Measurements from ENCODE around the gene MKKS.
"Not testable (repeated sequence)": the region's sequence is repeated elsewhere in the genome, so short reads cannot be mapped to it uniquely, and the experiment has no call there.

MKKS gene

DNA sequence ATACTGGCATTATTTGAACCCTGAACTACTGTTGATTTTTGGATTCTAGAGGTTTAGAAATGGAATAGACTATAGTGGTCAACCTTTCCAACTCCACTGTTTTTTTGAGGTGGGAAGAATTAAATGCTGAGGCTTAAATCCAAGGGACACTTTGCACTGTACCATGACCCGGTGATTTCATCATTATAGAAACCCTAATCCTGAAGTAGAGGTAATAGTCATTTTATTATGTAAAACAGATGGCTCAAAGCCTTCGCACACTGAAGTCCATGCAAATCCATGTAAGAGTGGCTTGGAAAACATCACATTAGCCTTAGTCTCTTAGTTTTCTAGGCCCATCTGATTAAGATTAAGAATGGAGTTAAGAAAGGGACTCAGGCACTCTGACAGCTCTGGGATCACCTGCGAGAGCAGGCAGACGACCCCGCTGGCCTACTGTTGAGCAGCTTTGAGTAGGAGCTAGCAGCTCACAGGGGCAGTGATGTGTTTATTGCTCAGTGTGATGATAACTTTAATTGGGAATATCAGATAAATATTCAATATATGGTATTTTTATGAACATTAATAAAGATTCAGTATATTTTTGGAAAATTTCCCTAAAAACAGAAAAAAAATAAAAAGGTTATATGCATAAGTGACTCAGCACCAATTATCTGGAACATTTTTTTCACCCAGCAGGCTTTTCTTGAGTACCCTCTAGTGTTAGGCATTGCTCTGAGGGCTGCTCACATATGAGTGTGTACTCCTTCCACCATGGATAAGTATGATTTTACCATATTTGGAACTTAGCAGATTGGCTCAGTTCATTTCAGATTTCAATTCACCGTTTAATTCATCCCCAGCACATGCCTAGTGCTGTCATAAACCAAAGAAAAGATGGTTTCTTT is 14.5 kb upstream of the MKKS start:
- DNase-seq: peak; percentile 13

DNA sequence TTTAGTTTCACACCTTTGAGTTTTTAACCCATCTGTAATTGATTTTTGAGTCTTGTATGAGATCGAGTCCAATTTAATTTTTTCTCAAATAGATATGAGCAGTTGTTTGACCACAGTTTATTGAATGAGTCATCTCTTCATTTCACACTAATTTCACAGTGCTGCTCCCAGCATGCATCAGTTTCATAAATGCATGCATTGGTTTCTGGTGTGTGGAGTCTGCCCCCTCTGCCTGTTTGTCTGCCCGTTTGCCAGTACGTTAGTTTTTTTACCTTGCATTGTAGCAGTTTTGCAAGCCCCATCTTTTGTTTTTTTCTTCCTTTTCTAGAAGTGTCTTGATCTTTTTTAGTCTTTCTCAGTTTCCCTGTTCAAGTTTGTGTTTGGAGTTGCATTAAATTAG is 13.0 kb upstream of the MKKS start:
- DNase-seq: peak; percentile 76

DNA sequence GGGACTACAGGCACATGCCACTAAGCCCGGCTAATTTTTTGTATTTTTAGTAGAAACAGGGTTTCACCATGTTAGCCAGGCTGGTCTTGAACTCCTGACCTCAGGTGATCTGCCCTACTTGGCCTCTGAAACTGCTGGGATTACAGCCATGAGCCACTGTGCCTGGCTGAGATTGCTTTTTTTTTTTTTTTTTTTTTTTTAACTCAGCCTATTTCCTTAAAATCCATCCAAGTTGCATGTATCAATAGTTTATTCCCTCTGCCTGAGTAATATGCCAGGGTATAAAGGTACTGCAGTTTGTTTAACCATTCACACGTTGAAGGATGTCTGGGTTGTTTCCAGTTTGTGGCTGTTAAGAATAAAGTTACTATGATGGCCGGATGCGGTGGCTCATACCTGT is 11.7 kb upstream of the MKKS start:
- no peak for DNase-seq

DNA sequence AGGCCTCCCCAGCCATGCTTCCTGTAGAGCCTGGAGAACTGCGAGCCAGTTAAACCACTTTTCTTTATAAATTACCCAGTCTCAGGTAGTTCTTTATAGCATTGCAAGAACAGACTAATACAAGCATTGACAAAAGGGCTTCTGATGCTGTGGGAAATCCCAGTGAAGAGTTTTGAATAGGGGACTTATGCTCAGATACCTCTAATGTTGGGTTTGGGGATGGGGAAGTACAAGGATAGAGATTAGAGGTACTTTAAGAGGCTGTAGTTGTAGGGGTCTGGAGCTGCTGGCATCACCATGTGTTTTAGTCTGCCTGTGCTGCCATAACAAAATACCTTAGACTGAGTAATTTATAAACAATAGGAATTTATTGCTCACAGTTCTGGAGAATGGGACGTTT is 9.9 kb upstream of the MKKS start:
- no peak for DNase-seq

DNA sequence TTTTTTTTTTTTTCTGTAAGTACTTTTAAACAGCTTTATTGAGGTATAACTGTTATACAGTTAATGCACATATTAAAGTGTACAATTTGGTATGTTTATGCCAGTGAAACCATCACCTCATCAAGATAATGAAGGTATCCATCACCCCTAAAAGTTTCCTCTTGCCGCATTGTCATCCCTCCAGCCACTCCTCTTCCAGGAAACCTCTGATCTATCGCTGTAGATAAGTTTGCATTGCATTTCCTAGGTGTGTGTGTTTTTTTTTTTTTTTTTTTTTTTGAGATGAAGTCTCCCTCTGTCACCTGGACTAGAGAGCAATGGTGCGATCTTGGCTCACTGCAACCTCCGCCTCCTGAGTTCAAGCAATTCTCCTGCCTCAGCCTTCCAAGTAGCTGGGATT is 4.2 kb upstream of the MKKS start:
- no peak for DNase-seq

DNA sequence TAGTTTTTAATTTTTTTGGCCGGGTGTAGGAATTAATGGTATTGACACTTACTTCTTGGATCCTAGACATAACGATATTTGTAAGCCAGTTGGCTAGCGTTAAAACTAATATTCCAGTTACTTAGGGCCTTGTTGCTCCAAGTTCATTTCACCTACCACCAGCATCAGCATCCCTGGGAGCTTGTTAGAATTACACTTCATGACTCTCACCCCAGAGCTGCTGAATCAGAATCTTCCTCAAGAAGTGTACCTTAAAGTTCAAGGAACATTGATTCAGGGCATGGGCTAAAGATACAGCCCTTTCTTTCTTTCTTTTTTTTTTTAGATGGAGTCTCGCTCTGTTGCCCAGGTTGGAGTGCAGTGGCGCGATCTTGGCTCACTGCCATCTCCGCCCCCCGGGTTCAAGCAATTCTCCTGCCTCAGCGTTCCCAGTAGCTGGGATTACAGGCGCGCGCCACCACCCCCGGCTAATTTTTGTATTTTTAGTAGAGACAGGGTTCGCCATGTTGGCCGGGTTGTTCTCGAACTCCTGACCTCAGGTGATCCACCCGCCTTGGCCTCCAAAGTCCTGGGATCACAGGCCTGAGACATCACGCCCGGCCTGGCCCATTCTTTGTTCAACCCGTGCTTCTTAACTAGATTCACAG is 2.2 kb upstream of the MKKS start:
- DNase-seq: no peak

DNA sequence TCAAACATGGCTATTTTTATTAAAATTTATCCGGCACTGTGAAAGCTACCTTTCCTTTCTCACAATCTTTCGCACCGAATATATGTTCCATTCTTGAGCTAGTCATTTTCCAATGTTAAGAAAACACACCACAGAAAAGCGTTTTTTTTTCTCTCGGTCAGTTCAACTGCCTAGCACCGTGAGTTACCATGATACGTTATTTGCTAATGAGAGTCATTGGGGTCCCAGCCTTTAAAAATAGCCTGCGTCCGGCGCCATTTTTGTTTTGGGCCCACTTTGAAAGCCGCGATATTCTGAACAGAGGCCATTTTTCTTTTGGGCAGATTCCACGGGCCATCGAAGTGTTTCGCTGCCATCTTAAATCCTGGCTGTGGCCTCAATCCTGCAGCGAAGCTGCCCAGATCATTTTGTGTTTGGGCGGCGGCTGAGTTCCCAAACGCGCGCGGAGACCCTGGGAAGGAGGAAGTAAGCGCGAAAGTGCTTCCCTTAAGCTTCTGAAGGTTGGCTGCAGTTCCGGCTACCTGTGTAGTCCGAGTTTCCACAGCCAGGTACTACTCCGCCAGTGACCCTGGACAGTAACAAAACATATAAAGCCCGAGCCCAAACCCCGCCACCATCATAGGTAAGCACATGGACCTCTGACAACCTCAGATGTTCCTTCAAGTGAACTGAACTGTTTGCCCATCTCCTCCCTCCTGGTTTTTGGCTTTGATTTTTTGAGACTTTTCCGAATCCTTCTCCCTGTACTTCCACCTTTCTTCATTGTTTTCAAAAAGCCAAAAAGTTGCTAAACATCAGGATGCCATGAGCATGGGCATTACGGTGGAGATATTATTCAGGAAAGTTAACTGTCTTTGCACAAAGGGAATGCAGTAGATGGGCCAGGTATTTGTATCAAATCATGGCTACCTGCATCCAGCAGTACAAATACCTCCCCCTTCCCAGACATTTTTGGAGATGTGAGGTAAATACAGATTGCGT is 1.1 kb upstream of the MKKS start, which contains the start of gene SLX4IP:
Gene SLX4IP (plus strand): TSS at position 474 of the 981 bp plus-strand sequence. CDS start 22,900 bp downstream, outside the sequence.
- DNase-seq: peak; percentile 97

DNA sequence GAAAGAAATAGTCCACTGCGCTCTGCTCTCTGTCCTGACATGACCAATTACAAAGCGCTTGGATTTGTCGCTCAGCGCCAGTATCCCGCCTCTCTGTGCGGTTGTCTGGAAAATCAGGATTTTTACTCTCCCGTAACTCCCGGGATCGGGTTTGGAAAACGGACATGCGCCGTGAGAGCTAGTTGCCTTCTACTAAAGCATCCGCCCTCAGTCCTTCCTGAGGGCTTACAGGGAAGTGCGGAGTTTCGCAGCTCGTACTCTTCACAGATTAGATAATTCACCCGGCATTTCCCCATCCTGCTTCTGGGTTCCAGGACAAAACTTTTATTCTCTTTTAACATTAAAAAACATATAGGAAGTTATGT is 427 bp upstream of the MKKS start:
- peak; percentile 99 for DNase-seq

DNA sequence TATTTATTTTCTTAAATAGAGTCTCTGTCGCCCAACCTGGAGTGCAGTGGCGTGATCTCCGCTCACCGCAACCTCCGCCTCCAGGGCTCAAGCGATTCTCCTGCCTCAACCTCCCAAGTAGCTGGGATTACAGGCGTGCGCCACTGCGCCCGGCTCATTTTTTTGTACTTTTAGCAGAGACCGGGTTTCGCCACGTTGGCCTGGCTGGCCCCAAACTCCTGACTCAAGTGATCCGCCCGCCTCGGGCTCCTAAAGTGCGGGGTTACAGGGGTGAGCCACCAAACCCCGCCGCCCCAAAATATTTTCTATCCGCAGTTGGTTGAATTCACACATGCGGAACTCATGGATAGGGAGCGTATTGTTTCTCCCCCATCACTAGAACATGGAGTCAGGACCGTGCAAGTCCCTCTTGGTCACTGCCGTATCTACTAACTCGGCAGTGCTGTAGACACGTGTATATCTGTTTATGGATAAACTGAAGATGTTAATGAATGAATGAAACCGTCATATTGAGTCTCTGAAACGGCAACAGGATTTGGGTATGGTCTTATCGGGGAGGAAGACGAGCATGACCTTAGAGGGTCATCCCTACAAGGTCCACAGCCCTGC is 904 bp downstream of the MKKS start:
- no peak for DNase-seq

DNA sequence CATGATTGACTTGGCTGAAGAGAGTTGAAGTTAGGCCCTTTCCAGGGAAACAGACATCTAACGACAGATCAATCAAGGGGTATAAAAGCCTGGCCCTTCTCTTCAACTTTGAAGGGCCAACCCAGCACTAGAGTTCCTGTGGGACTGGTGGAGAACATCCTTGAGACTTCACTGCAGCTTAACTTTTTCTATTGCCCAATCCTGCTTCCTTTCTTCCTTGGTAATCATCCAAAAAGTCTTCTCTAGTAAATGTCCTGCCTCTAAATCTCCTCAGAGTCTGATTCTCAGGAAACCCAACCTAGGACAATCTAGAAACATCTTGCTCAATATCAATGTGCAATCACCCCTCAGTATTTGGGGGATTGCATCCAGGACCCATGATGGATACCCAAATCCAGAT is 1.9 kb downstream of the MKKS start:
- DNase-seq: peak; percentile 30

DNA sequence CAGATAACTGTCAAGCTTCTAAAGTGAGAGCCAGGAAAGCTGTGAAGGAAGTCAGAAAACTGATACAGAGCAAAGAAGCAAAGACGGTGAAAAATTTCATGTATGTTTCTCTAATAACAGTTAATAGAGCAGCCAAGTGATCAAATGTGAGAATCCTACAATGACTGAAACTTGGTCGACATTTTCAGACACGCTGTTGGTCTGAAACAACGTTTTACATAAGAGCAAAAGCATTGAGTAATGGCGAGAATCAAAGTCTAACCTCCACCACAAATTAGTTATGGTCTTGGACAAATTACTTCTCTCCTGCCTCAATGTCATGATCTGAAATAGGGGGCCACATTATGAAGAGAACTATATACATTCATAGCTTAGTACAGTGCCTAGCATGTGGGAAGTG is 3.3 kb downstream of the MKKS start:
- no peak for DNase-seq

DNA sequence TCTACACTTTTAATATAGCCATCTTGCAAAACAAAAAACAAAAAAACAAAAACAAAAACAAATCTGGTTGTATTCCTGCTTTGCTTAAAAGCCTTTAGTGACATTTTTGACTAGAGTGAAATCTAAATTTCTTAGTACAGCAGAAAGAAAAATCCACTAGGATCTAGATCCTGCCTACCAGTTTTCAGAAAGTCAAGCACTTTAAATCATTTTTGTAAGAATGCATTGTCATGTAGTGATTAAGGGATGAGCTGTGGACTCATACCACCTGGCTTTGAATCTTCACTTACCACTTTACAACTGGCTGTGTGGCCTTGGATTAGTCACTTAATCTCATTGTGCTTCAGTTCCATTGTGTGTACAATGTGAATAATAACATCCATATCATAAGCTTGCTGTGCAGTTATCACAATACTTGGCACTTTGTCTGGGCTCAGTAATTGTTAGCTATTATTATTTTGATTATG is 4.0 kb downstream of the MKKS start:
- DNase-seq: peak; percentile 21

DNA sequence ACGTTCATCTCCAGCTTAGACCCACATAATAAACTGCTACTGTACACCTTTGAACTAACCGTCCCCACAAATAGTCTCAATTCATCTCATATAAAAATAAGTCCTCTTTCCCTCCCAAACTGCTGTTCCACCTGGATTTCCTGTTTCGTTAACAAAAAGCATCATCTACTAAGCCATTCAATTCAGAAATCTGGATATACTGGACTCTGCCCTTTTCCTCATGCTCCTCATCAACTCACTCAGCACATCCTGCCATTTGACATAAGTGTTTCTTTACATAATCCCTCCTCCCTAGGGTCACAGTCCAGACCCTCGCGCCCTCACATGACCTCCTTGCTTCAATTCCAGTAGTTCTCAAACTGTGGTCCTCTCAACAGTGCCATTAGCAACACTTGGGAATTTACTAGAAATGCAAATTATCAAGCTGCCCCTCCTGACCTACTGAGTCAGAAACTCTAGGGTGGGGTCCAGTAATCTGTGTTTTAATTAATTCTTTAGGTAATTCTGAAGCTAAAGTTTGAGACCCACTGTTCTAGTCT is 4.5 kb downstream of the MKKS start:
- no peak for DNase-seq

DNA sequence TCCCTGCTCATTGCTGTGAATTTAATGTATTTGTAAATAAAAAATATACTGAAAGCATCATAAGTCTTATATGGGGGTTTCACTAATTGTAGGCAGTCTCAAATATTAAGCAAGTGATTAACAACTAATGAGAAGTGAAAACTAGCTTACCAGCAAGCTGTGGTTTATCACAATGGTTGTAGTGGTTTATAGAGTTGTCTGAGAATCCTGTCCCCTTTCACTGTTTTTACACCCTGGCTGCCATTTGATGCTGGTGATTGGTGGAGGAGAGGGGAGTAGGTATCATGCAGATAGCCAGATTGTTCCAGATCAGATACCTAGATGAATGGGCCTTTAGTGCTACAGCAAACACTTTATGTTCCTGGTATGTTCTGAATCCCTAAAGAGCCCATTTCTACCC is 6.0 kb downstream of the MKKS start:
- DNase-seq: no peak

DNA sequence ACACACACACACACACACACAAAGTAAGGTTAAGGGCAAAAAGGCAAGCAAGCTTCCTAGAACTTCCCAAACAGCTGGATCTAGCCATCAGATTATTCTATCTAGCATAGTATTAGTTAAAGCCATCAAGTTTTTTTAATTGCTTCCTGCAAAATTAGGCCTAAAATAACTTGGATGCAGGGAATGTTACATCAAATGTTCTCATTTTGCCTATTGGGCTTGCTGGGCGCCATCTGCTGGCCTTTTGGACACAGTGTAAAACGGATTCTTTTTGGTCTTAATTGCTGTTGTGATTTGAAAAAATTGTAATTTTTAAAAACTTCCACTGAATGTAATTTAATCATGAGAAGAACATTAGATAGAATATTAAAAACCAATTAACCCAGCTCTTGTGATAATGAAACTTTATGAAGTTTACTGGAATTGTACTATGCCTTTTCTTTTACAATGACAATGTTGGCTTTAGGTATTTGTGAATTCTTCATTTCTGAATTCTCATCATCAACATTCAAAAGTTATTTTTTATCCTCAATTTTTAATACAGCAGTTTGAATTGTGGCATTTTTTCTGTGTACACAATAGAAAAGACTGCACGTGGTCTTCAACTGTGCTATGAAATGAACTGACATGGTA is 6.8 kb downstream of the MKKS start:
- peak; percentile 65 for DNase-seq

DNA sequence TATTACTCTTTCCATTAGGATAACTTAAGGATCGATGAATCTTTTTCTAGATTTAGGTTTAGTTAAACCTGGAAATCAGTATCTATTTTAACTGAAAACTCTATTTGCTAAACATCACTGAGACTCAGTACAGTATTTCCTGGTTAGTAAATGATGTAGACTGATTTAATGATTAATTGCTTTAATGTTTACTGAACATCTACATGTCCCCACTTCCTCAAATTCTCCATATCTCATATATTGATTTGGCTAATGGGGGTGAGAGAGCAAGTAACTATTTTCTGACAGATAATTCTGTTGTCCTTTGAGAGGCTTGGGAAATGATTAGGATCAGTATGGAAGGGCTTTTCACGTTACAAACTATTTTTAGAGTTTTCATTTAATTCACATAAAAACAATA is 10.3 kb downstream of the MKKS start:
- DNase-seq: no peak

DNA sequence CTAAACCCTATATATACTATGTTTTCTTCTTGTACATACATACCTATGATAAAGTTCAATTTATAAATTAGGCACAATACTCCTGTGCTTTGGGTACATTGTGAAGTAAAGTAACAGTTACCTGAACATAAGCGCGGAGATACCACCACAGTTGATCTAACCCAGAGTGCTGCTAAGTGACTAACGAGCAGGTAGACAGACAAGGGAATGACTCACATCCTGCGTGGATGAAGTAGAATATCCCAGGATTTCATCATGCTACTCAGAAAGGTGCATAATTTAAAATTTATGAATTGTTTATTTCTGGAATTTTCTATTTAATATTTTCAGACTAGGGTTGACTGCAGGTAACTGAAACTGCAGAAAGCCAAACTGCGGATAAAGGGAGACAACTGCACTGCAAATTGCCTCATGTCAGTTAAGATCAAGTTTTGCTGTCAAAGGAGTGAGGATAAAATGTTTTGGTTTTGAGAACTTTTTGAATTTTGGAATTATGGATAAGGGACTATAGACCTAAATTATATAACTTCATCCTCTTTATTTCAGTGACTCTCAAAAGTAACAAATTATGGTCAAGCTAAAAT is 14.4 kb downstream of the MKKS start:
- peak; percentile 19 for DNase-seq

DNA sequence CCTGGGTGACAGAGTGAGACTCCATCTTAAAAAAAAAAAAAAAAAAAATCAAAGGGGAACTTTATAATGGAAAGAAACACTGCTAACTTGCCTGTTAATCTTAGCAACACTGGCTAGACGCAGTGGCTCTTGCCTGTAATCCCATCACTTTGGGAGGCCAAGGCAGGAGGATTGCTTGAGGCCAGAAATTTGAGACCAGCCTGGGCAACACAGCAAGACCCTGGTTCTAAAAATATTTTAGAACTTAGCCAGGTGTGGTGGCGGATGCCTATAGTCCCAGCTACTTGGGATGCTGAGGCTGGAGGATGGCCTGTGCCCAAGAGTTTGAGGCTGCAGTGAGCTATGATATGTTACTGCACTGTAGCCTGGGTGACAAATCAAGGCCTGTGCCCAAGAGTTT is 16.8 kb downstream of the MKKS start:
- DNase-seq: not testable (repeated sequence)

DNA sequence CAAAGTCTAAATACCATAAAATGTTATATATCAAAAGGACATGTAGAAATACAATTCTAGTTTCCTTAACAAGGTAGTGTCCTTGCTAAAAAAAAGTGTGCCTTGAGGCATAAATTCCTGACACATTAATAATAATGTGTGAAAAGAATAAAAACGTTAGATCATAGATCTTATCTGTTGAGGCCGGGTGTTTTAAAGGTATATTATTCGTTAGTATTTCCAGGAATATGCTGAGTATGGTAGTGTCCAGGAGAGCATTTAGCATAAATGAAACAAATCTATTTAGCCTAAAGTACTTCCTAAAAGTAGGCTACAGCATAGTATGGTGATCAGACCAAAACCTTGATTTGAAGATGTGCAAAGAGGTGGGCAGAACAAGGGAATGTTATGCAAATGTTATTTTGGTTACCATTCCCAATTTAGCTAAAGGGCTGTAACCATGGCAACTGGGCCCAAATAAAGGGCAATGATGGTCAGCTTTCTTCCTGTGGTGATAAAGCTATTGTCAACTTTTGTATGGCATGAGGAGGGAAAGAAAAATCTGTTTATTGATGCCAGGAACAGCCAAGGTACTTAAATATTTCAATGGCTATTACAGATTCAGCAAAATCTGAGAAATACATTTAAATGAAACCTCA is 18.9 kb downstream of the MKKS start:
- DNase-seq: peak; percentile 65

DNA sequence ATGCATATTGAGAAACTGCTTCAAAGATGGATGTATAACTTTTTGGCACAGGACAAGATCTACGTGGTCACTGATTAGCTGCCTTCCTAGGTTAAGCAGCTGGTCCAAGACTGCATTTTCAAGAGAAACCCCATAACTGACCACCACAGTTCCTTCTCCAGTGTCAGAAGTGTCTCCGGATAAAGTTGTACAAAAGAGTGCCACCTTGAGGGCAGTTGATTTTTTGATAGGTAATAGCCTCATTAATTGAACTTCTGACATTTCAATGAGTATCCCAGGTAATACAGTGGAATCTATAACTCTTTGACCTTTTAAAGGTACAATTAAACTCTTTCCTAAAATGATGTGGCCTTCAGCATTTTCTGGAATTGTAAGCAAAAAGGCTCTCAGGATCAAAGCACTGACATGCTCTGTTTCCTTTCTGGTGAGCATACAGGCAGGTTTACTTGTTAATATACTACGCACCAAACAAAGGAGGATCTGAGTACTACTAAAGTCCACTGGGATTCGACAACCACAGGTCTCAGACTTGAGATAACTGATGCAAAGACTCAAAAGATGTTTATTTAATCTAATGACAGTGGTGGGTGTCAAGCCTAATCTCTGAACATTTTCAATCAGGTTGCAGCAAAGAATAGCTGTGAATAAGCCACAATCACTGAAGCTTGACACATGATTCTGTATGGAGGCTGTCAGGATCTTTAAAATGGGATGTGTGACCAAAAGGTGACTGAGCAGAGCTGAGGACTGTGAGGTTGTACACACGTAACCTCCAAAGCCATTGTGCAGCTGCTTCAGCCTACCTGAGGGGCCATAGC is 21.2 kb downstream of the MKKS start:
- DNase-seq: no peak
